HG03103 (cell line): ENCODE data around the gene MICAL3.
"Not testable (repeated sequence)": the region's sequence is repeated elsewhere in the genome, so short reads cannot be mapped to it uniquely, and the experiment has no call there.

Experiments used
- ATAC-seq: cut with Tn5 transposase; IDR thresholded peaks from one replicate; pipeline ENCODE4 v1.9.1; 2021; ENCODE audit warnings: low read depth; ENCODE audit not compliant: unreplicated experiment

Gene MICAL3

GRCh38 chr22:17774206-17774925, 250.0 kb downstream of the MICAL3 start, which contains the start of gene BID:
TSS of gene BID (minus strand) at chr22:17774469. CDS start at chr22:17750116, 24,353 bp downstream.
- ATAC-seq: no peak

GRCh38 chr22:17773606-17774205, 250.7 kb downstream of the MICAL3 start:
- ATAC-seq: no peak

GRCh38 chr22:17772958-17773605, 251.3 kb downstream of the MICAL3 start:
- no peak for ATAC-seq

- ATAC-seq: no peak
Measured at GRCh38 chr22:17772249-17772957, 252.0 kb downstream of the MICAL3 start.

- no peak for ATAC-seq
Measured at GRCh38 chr22:17770180-17771077, 253.9 kb downstream of the MICAL3 start.

- ATAC-seq: no peak
Measured at GRCh38 chr22:17769716-17770082, 254.7 kb downstream of the MICAL3 start.

- ATAC-seq: no peak
Measured at GRCh38 chr22:17769013-17769715, 255.2 kb downstream of the MICAL3 start.

- ATAC-seq: peak; percentile 60
Measured at GRCh38 chr22:17767233-17768065, 256.9 kb downstream of the MICAL3 start.

GRCh38 chr22:17764852-17765251, 259.5 kb downstream of the MICAL3 start:
- not testable (repeated sequence) for ATAC-seq

GRCh38 chr22:17764036-17764435, 260.3 kb downstream of the MICAL3 start:
- no peak for ATAC-seq

- ATAC-seq: not testable (repeated sequence)
Measured at GRCh38 chr22:17763442-17763841, 260.9 kb downstream of the MICAL3 start.

- ATAC-seq: no peak
Measured at GRCh38 chr22:17761138-17761488, 263.2 kb downstream of the MICAL3 start.

GRCh38 chr22:17754233-17754925, 270.0 kb downstream of the MICAL3 start:
- ATAC-seq: no peak

GRCh38 chr22:17753401-17753989, 270.9 kb downstream of the MICAL3 start:
- ATAC-seq: no peak

GRCh38 chr22:17751596-17751995, 272.8 kb downstream of the MICAL3 start:
- ATAC-seq: no peak

GRCh38 chr22:17749605-17750395, 274.6 kb downstream of the MICAL3 start:
- no peak for ATAC-seq
